ENCODE results near the gene FSTL4.

- no peak for TF ChIP-seq CTCF (IDR thresholded peaks at IDR 0.05)
- TF ChIP-seq POLR2A (IDR thresholded peaks at IDR 0.05): no peak
These were observed 301.2 kb downstream of the FSTL4 start for GRCh38 chr5:133311176-133311575.

Data from Peyer's patch (tissue), 4 donors.